ENCODE measurements around the gene GPR39. TPM values are rescaled to one million over a fixed set of nuclear protein-coding genes. Genes with fewer than 3 reads are reported as not detected.

GPR39 gene
- total and polyA plus RNA-seq, 2 donors (not counting 3 experiments of a cell fraction or from before 2014, with no cell fraction given), result 0.03 to 0.20 TPM

DNA sequence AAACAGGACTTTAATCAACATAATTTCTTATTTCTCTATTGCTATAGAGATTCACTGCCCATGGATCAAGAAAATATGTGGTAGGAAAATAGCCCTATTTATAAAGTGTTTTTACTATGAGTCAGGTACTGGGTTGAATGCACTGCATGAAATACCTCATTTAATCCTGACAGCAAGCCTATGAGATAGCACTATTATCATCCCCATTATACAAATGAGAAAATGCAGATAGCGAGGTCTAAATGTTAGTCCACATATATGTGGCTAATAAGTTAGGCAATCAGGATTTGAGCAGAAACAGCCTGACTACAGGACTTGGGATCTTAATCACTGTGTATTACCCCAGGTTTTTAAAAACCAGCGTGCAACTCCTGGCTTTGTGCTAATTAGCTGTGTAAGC, 261.9 kb downstream of the GPR39 start:
- TF ChIP-seq EZH2 (IDR thresholded peaks at IDR 0.05; ENCODE audit: borderline replicate concordance, low read depth, low read length, severe bottlenecking) (no peak), MYC (IDR thresholded peaks at IDR 0.05; ENCODE audit: low read depth, low read length) (no peak), GATA2 (IDR thresholded peaks at IDR 0.05; ENCODE audit: insufficient read depth, insufficient read length, low read depth, low read length) (no peak), FOS (IDR thresholded peaks at IDR 0.05; ENCODE audit: borderline replicate concordance, insufficient read depth, low read length) (no peak), POLR2AphosphoS5 (IDR thresholded peaks at IDR 0.05; ENCODE audit: insufficient read depth, low read depth, low read length) (no peak)
- TF ChIP-seq, protein P1, sequence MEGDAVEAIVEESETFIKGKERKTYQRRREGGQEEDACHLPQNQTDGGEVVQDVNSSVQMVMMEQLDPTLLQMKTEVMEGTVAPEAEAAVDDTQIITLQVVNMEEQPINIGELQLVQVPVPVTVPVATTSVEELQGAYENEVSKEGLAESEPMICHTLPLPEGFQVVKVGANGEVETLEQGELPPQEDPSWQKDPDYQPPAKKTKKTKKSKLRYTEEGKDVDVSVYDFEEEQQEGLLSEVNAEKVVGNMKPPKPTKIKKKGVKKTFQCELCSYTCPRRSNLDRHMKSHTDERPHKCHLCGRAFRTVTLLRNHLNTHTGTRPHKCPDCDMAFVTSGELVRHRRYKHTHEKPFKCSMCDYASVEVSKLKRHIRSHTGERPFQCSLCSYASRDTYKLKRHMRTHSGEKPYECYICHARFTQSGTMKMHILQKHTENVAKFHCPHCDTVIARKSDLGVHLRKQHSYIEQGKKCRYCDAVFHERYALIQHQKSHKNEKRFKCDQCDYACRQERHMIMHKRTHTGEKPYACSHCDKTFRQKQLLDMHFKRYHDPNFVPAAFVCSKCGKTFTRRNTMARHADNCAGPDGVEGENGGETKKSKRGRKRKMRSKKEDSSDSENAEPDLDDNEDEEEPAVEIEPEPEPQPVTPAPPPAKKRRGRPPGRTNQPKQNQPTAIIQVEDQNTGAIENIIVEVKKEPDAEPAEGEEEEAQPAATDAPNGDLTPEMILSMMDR (IDR thresholded peaks at IDR 0.05; ENCODE audit: extremely low read depth in 1 of 2, insufficient read depth in 1 of 2, low read depth in 1 of 2, low read length in 2 of 2), result no peak
- TF ChIP-seq, protein P2, sequence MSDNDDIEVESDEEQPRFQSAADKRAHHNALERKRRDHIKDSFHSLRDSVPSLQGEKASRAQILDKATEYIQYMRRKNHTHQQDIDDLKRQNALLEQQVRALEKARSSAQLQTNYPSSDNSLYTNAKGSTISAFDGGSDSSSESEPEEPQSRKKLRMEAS (IDR thresholded peaks at IDR 0.05; ENCODE audit: insufficient read depth, insufficient read length), result no peak
- H3K79me2 ChIP-seq (ENCODE audit: control insufficient read depth, insufficient read depth, low read length), result no peaks in the 10 kb centered on the region
- no peak overlapping the region for H3K4me3 ChIP-seq (replicated peaks in 1 of 3; ENCODE audit: insufficient read depth in 1 of 3, low read depth in 1 of 3, low read length in 3 of 3)
- DNase-seq (ENCODE audit: low read depth, low spot score) (no peak), FAIRE-seq (no peak)
- no peaks in the 10 kb centered on the region for H3K9me1 ChIP-seq (replicated peaks; ENCODE audit: control insufficient read depth, extremely low read depth, insufficient read depth, low read length)
- dilution Hi-C loops (cut with MboI; ENCODE audit: extremely low pct_ligation_motif_present, low sequenced_read_pairs), result no loop called here
- no peak overlapping the region for H3K27ac ChIP-seq (ENCODE audit: insufficient read depth, low read depth, low read length)
- H4K20me1 ChIP-seq (replicated peaks; ENCODE audit: control insufficient read depth, extremely low read depth, insufficient read depth, low read length), result no peaks in the 10 kb centered on the region
- no peaks in the 10 kb centered on the region for H3K9me3 ChIP-seq (replicated peaks; ENCODE audit: control insufficient read depth, insufficient read depth, low read length)
- peaks cover 7% of the 10 kb centered on the region for H3K4me1 ChIP-seq (ENCODE audit: control insufficient read depth, extremely low read depth, insufficient read depth, low read length)
- H2AFZ ChIP-seq (ENCODE audit: low read depth, low read length), result no peak overlapping the region
- ChIA-PET POLR2A (no interaction called here), CTCF (interaction anchor here (1.7 to 2.1 kb wide), 2 partner anchors 131 to 493 kb away, joined by 5 to 6 read pairs; no protein-coding TSS in a partner anchor)
- H3K36me3 ChIP-seq (ENCODE audit: control insufficient read depth in 2 of 2, extremely low read depth in 1 of 2, insufficient read depth in 2 of 2, low read length in 2 of 2), result no peaks in the 10 kb centered on the region
- no peak overlapping the region for H3K4me2 ChIP-seq (ENCODE audit: insufficient read depth, low read length)
- H3K9ac ChIP-seq (replicated peaks; ENCODE audit: extremely low read depth, insufficient read depth, low read length), result no peak overlapping the region
- no TSS peak for BruUV-seq (replicated peaks)
- no peaks in the 10 kb centered on the region for H3K27me3 ChIP-seq (ENCODE audit: control insufficient read depth in 2 of 2, insufficient read depth in 2 of 2, low read length in 2 of 2)
- intact Hi-C loops (cut with micrococcal nuclease), result no loop called here
